MCF 10A (cell line): ENCODE results near the gene GALNT15. TPM values are rescaled to one million over a fixed set of nuclear protein-coding genes. Genes with fewer than 3 reads are reported as not detected.

Experiments used
- BruUV-seq: library from RNA; stranded (reverse); fragments of 400-500 nt; replicated peaks from 2 replicates; lab custom pipeline; 2021; lab: Mats Ljungman, UMichigan
- CTCF ChIA-PET: fragments of 300-600 bp; sonication (Branson Sonifier 250); formaldehyde crosslinking; extraction: SDS; loops from one replicate; lab custom pipeline; 2021; ENCODE audit warnings: antibody characterized with exemption, inconsistent platforms; lab: Yijun Ruan, JAX
- POLR2A ChIA-PET: fragments of 300-600, 350-650 bp; sonication (Branson Sonifier 250); formaldehyde crosslinking; extraction: SDS; loops from one replicate; lab custom pipeline; 2020; ENCODE audit warnings: antibody characterized with exemption, inconsistent platforms; lab: Yijun Ruan, JAX
- DNase-seq: peaks from one replicate; pipeline ENCODE4 v3.0.0-alpha.2; 2018; ENCODE audit not compliant: unreplicated experiment
- H3K27ac Mint-ChIP-seq: one replicate; pipeline ENCODE4 v1.8.0; 2022; ENCODE audit warnings: mild to moderate bottlenecking, low read depth, mixed read lengths; ENCODE audit not compliant: unreplicated experiment
- H3K27me3 Mint-ChIP-seq: one replicate; pipeline ENCODE4 v1.8.0; 2022; ENCODE audit warnings: mixed read lengths; ENCODE audit not compliant: insufficient read depth, unreplicated experiment
- H3K36me3 Mint-ChIP-seq: one replicate; pipeline ENCODE4 v1.8.0; 2022; ENCODE audit warnings: mild to moderate bottlenecking, moderate library complexity, mixed read lengths; ENCODE audit not compliant: insufficient read depth, unreplicated experiment
- H3K4me1 Mint-ChIP-seq: one replicate; pipeline ENCODE4 v1.8.0; 2022; ENCODE audit warnings: mixed read lengths; ENCODE audit not compliant: insufficient read depth, unreplicated experiment
- H3K4me3 Mint-ChIP-seq: one replicate; pipeline ENCODE4 v1.8.0; 2022; ENCODE audit warnings: mild to moderate bottlenecking, moderate library complexity, mixed read lengths; ENCODE audit not compliant: unreplicated experiment
- H3K9me3 Mint-ChIP-seq: one replicate; pipeline ENCODE4 v1.8.0; 2022; ENCODE audit warnings: mixed read lengths; ENCODE audit not compliant: unreplicated experiment
- intact Hi-C: fragments of 100-400 bp; cut with micrococcal nuclease; formaldehyde crosslinking; loops from 2 replicates; pipeline ENCODE4 v1.14.1; 2022
- total RNA-seq: library from RNA; stranded (reverse); gene quantifications from 2 replicates; pipeline ENCODE4 v1.2.3, GENCODE V29; 2022
- TF ChIP-seq, protein P1 (sequence below): fragments of 200-600 bp; IDR thresholded peaks from one replicate; pipeline ENCODE4 v1.8.0; 2022; ENCODE audit warnings: antibody characterized with exemption, mild to moderate bottlenecking; ENCODE audit not compliant: unreplicated experiment

The GALNT15 gene
- total RNA-seq, 1 experiment from 2014 or later: 3.0 TPM

DNA sequence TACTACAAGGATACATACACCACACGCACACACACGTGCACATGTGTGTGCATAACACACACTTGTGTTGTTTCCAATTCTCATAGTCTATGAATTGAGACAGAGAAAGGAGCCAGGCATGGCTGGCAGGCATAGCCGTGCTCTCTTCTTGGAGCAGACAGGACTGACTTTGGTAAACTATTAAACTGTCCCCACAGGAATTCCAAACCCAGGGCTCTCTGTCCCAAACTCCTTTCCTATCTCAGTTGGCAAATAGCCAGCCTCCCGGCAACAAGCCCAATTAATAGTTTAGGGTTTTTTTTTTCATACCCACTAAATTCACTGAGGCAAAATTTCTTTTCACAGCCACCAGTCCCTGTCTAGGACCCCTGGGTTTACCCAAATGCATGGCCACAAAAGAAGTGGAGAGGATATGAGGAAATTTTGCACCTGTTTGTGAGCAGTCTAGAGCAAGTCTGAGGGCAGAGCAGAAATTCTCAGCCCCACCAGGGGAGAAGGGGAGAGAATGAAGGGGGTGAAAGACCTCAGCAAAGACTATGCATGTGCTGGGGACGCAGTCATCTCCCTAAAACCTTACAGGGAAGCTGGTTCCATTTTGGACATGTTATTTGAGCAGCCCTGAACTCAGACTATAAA is 17.8 kb downstream of the GALNT15 start:
- no TSS peak for BruUV-seq
- Mint-ChIP-seq H3K27me3 (no peaks in the 10 kb centered on the region), H3K36me3 (peaks cover 17% of the 10 kb centered on the region), H3K4me1 (no peaks in the 10 kb centered on the region), H3K27ac (no peak overlapping the region), H3K9me3 (no peaks in the 10 kb centered on the region), H3K4me3 (no peak overlapping the region)
- TF ChIP-seq, protein P1, sequence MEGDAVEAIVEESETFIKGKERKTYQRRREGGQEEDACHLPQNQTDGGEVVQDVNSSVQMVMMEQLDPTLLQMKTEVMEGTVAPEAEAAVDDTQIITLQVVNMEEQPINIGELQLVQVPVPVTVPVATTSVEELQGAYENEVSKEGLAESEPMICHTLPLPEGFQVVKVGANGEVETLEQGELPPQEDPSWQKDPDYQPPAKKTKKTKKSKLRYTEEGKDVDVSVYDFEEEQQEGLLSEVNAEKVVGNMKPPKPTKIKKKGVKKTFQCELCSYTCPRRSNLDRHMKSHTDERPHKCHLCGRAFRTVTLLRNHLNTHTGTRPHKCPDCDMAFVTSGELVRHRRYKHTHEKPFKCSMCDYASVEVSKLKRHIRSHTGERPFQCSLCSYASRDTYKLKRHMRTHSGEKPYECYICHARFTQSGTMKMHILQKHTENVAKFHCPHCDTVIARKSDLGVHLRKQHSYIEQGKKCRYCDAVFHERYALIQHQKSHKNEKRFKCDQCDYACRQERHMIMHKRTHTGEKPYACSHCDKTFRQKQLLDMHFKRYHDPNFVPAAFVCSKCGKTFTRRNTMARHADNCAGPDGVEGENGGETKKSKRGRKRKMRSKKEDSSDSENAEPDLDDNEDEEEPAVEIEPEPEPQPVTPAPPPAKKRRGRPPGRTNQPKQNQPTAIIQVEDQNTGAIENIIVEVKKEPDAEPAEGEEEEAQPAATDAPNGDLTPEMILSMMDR: no peak
- ChIA-PET POLR2A (interaction anchor here (0.9 kb wide), 1 partner anchor 13 kb away, joined by 3 read pairs; no protein-coding TSS in a partner anchor), CTCF (interaction anchor here (1.1 kb wide), 1 partner anchor 9 kb away, joined by 6 read pairs; no protein-coding TSS in a partner anchor)
- no peak for DNase-seq
- intact Hi-C loops: no loop called here

DNA sequence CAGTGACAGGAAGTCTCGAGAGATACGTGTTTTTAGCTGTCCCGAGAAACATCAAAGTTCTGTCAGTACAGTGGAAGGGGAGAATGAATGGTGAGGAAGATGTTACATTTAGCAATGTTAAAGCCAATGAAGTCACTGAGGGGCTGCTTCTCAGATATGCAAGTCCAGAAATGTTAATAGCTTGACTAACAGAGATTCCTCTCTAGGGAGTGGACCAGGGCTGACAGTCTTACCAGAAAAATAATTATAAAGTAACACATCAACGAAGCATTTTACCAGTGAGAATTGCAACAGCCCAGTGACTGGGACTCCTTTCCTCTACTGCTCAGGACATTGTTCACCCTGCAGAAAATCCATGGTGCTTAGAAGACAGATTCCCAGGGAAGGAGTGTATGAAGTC is 23.9 kb downstream of the GALNT15 start:
- intact Hi-C loops: no loop called here
- TF ChIP-seq, protein P1: no peak
- Mint-ChIP-seq H3K27ac (no peak overlapping the region), H3K4me3 (no peak overlapping the region), H3K27me3 (no peaks in the 10 kb centered on the region), H3K4me1 (peaks cover 21% of the 10 kb centered on the region), H3K9me3 (no peaks in the 10 kb centered on the region), H3K36me3 (peaks cover 28% of the 10 kb centered on the region)
- DNase-seq: no peak
- no TSS peak for BruUV-seq
- ChIA-PET POLR2A (no interaction called here), CTCF (interaction anchor here (0.5 to 1.4 kb wide), 3 partner anchors 17 to 199 kb away, joined by 3 to 4 read pairs (median 3); no protein-coding TSS in a partner anchor)

DNA sequence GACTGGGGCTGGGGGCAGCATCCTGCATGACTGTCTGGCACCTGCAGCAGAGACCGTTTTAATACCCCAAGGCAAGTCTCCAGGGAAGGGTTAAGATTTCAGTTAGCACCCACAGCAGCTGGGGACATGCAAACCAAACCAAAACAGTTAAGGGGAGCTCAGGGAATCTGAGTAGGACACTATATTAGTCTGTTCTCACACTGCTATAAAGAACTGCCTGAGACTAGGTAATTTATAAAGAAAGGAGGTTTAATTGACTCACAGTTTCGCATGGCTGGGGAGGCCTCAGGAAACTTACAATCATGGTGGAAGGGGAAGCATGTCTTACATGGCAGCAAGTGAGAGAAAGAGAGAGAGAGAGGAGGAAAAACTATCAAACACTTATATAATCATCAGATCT is 25.3 kb downstream of the GALNT15 start:
- POLR2A ChIA-PET: interaction anchor here (0.6 kb wide), 1 partner anchor 97 kb away, joined by 3 read pairs; no protein-coding TSS in a partner anchor
- BruUV-seq: no TSS peak
- Mint-ChIP-seq H3K36me3 (peaks cover 28% of the 10 kb centered on the region), H3K4me3 (no peak overlapping the region), H3K9me3 (no peaks in the 10 kb centered on the region), H3K4me1 (peaks cover 28% of the 10 kb centered on the region), H3K27ac (no peak overlapping the region), H3K27me3 (no peaks in the 10 kb centered on the region)
- DNase-seq: no peak
- intact Hi-C loops: no loop called here
- TF ChIP-seq, protein P1: no peak
- CTCF ChIA-PET: no interaction called here

DNA sequence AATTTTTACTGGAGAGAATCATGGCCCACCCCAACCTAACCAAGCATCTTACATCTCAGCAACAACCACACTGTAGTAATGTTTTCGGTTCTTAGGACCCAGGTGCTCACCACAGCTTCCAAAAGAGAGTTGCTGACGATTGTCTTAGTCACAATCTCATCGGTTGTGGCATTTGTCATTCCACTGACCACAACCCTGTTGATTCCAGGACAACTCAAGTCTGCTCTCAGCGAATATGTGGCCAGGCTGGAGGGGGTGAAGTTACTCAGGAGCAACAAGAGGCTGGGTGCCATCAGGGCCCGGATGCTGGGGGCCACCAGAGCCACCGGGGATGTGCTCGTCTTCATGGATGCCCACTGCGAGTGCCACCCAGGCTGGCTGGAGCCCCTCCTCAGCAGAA is 25.9 kb downstream of the GALNT15 start:
- H3K9me3 Mint-ChIP-seq: no peaks in the 10 kb centered on the region
- H3K27ac Mint-ChIP-seq: no peak overlapping the region
- H3K27me3 Mint-ChIP-seq: no peaks in the 10 kb centered on the region
- peaks cover 28% of the 10 kb centered on the region for H3K36me3 Mint-ChIP-seq
- TF ChIP-seq, protein P1: no peak
- no TSS peak for BruUV-seq
- H3K4me3 Mint-ChIP-seq: no peak overlapping the region
- peak; percentile 42 for DNase-seq
- ChIA-PET POLR2A (interaction anchor here (0.6 kb wide), 1 partner anchor 97 kb away, joined by 3 read pairs; no protein-coding TSS in a partner anchor), CTCF (no interaction called here)
- intact Hi-C loops: no loop called here
- peaks cover 35% of the 10 kb centered on the region for H3K4me1 Mint-ChIP-seq
